CD14-positive monocyte (primary cell): Measurements from ENCODE around the gene ISM2. TPM values are rescaled to one million over a fixed set of nuclear protein-coding genes. Genes with fewer than 3 reads are reported as not detected.

ENCODE experiments used
- DNase-seq, 3 donors: peaks; one replicate each; pipeline ENCODE4 v3.0.0-alpha.2; 2011 to 2022
- H2AFZ ChIP-seq: 2 replicates; pipeline ENCODE4 v1.6.0; 2012; ENCODE audit warnings: mild to moderate bottlenecking, low read depth, low read length, inconsistent platforms; ENCODE audit not compliant: insufficient read depth, poor library complexity, severe bottlenecking
- H3K27ac ChIP-seq, 2 donors: 1 replicate in 1 of 2; 2 replicates in 1 of 2; pipeline ENCODE4 v1.5.1; 2012 to 2013; ENCODE audit warnings: low read length in 2 of 2, control low read depth in 1 of 2, inconsistent platforms in 1 of 2, low read depth in 1 of 2, mild to moderate bottlenecking in 1 of 2
- H3K27me3 ChIP-seq, 2 donors: one replicate each; pipeline versions ENCODE4 v1.6.0 to v1.6.1; 2011 to 2013; ENCODE audit warnings: low read length in 2 of 2; ENCODE audit not compliant: control insufficient read depth in 2 of 2, insufficient read depth in 2 of 2
- H3K36me3 ChIP-seq, 2 donors: replicated peaks in 1 of 2; 1 replicate in 1 of 2; 2 replicates in 1 of 2; pipeline versions ENCODE4 v1.5.1 to v1.6.1; 2012 to 2013; ENCODE audit warnings: low read length in 2 of 2, control low read depth in 1 of 2, inconsistent platforms in 1 of 2, mild to moderate bottlenecking in 1 of 2; ENCODE audit not compliant: insufficient read depth in 2 of 2, control insufficient read depth in 1 of 2
- H3K4me1 ChIP-seq, 2 donors: 1 replicate in 1 of 2; 2 replicates in 1 of 2; pipeline versions ENCODE4 v1.5.1 to v1.6.1; 2012 to 2013; ENCODE audit warnings: low read length in 2 of 2, control low read depth in 1 of 2, inconsistent platforms in 1 of 2, mild to moderate bottlenecking in 1 of 2, moderate library complexity in 1 of 2; ENCODE audit not compliant: insufficient read depth in 2 of 2, control insufficient read depth in 1 of 2
- H3K4me2 ChIP-seq: replicated peaks from 2 replicates; pipeline ENCODE3; 2012; ENCODE audit warnings: low read length, moderate library complexity, mild to moderate bottlenecking; ENCODE audit not compliant: poor library complexity, severe bottlenecking; ENCODE audit errors: extremely low read depth
- H3K4me3 ChIP-seq, 3 experiments: fragments of 200-600 bp in 1 of 3; sonication (generic) in 1 of 3; replicated peaks in 1 of 3; 1 replicate in 2 of 3; 2 replicates in 1 of 3; pipeline ENCODE4 v1.5.1; 2011 to 2013; ENCODE audit warnings: low read length in 3 of 3, mild to moderate bottlenecking in 3 of 3, control low read depth in 2 of 3, low read depth in 2 of 3, inconsistent platforms in 1 of 3, moderate library complexity in 1 of 3
- H3K79me2 ChIP-seq: 2 replicates; pipeline ENCODE4 v1.6.0; 2012; ENCODE audit warnings: mild to moderate bottlenecking, control low read depth, inconsistent platforms, low read length, moderate library complexity; ENCODE audit not compliant: insufficient read depth
- H3K9ac ChIP-seq: 2 replicates; pipeline ENCODE4 v1.6.0; 2017; ENCODE audit warnings: low read length, mild to moderate bottlenecking; ENCODE audit not compliant: insufficient read depth, poor library complexity, severe bottlenecking
- H3K9me3 ChIP-seq, 2 donors: replicated peaks in 1 of 2; 1 replicate in 1 of 2; 2 replicates in 1 of 2; pipeline versions ENCODE4 v1.5.1 to v1.6.1; 2012 to 2013; ENCODE audit warnings: low read length in 2 of 2, control low read depth in 1 of 2; ENCODE audit not compliant: control insufficient read depth in 1 of 2, insufficient read depth in 1 of 2
- H4K20me1 ChIP-seq: 2 replicates; pipeline ENCODE4 v1.6.0; 2012; ENCODE audit warnings: mild to moderate bottlenecking, low read length, control low read depth, moderate library complexity; ENCODE audit not compliant: insufficient read depth
- H3K27ac Mint-ChIP-seq, 7 donors: one replicate each; pipeline ENCODE4 v1.8.0; 2020; ENCODE audit warnings: mild to moderate bottlenecking in 7 of 7, mixed read lengths in 7 of 7, moderate library complexity in 6 of 7, inconsistent platforms in 2 of 7
- H3K27me3 Mint-ChIP-seq, 3 donors: one replicate each; pipeline ENCODE4 v1.8.0; 2021 to 2022; ENCODE audit warnings: low read depth in 3 of 3, mild to moderate bottlenecking in 3 of 3, mixed read lengths in 3 of 3, moderate library complexity in 3 of 3, inconsistent platforms in 1 of 3
- H3K36me3 Mint-ChIP-seq, 2 donors: one replicate each; pipeline ENCODE4 v1.8.0; 2020; ENCODE audit warnings: mixed read lengths in 2 of 2, inconsistent platforms in 1 of 2, mild to moderate bottlenecking in 1 of 2
- H3K4me1 Mint-ChIP-seq: one replicate; pipeline ENCODE4 v1.8.0; 2020; ENCODE audit warnings: mild to moderate bottlenecking, mixed read lengths
- H3K4me3 Mint-ChIP-seq, 2 donors: one replicate each; pipeline ENCODE4 v1.8.0; 2020; ENCODE audit warnings: mild to moderate bottlenecking in 2 of 2, mixed read lengths in 2 of 2, moderate library complexity in 1 of 2
- H3K9me3 Mint-ChIP-seq, 7 donors: one replicate each; pipeline ENCODE4 v1.8.0; 2020 to 2022; ENCODE audit warnings: mixed read lengths in 7 of 7, mild to moderate bottlenecking in 6 of 7, moderate library complexity in 6 of 7, inconsistent platforms in 2 of 7
- CTCF ChIP-seq: fragments of 200-600 bp; IDR thresholded peaks from one replicate; pipeline ENCODE4 v1.8.0; 2022; ENCODE audit warnings: antibody characterized with exemption, mild to moderate bottlenecking
- WGBS: methylation state at CpG from one replicate; pipeline ENCODE4 v1.1.5; 2013; ENCODE audit warnings: missing lambda C conversion rate; ENCODE audit not compliant: insufficient coverage; 5-methylcytosine and 5-hydroxymethylcytosine counted together
- intact Hi-C, 2 donors: fragments of 100-400 bp; cut with micrococcal nuclease; formaldehyde crosslinking; loops; one replicate each; pipeline versions ENCODE4 v1.15.0 to v1.15.1; 2023
- polyA plus RNA-seq, 3 donors: library from polyadenylated mRNA; depleted of rRNA in 1 of 3; unstranded in 2 of 3; stranded (reverse) in 1 of 3; fragments of 300-500 nt in 2 of 3; fragments of >200 nt in 1 of 3; fragmentation: Illumina TruSeq in 2 of 3; gene quantifications; 1 replicate in 2 of 3; 2 replicates in 1 of 3; pipeline ENCODE4 v1.2.3, GENCODE V29; 2012 to 2021

Gene ISM2
- polyA plus RNA-seq, 3 donors = not detected

GRCh38 chr14:77488558-77488957, 10.1 kb downstream of the ISM2 start:
- Histone ChIP-seq H3K9ac (no peak overlapping the region), H3K27me3 (no peaks in the 10 kb centered on the region), H3K27ac (no peak overlapping the region), H3K79me2 (no peaks in the 10 kb centered on the region), H3K4me1 (no peaks in the 10 kb centered on the region), H2AFZ (no peak overlapping the region), H3K4me2 (no peak overlapping the region), H4K20me1 (no peaks in the 10 kb centered on the region), H3K9me3 (no peaks in the 10 kb centered on the region), H3K4me3 (no peak overlapping the region), H3K36me3 (no peaks in the 10 kb centered on the region)
- Mint-ChIP-seq H3K9me3 (no peaks in the 10 kb centered on the region), H3K27me3 (peaks cover 1 to 2% (median 2%) of the 10 kb centered on the region in 3 donors), H3K4me3 (no peak overlapping the region), H3K36me3 (no peaks in the 10 kb centered on the region), H3K27ac (no peak overlapping the region), H3K4me1 (no peaks in the 10 kb centered on the region)
- DNase-seq = no peak
- intact Hi-C loops = no loop called here
- WGBS = 100% methylated on average over 5 of the region's 7 CpGs
- TF ChIP-seq CTCF = no peak

GRCh38 chr14:77485901-77486678, 12.5 kb downstream of the ISM2 start:
- Mint-ChIP-seq H3K27me3 (peaks cover 0 to 2% (median 1%) of the 10 kb centered on the region in 3 donors), H3K27ac (no peak overlapping the region), H3K4me3 (no peak overlapping the region), H3K9me3 (no peaks in the 10 kb centered on the region), H3K4me1 (no peaks in the 10 kb centered on the region), H3K36me3 (no peaks in the 10 kb centered on the region)
- no peak overlapping the region for H3K27ac ChIP-seq
- no peak overlapping the region for H2AFZ ChIP-seq
- H3K79me2 ChIP-seq = no peaks in the 10 kb centered on the region
- H3K27me3 ChIP-seq = no peaks in the 10 kb centered on the region
- H3K4me1 ChIP-seq = no peaks in the 10 kb centered on the region
- no peaks in the 10 kb centered on the region for H3K9me3 ChIP-seq
- TF ChIP-seq CTCF = no peak
- H4K20me1 ChIP-seq = no peaks in the 10 kb centered on the region
- H3K4me2 ChIP-seq = no peak overlapping the region
- DNase-seq = no peak
- intact Hi-C loops = no loop called here
- H3K4me3 ChIP-seq = no peak overlapping the region
- no peak overlapping the region for H3K9ac ChIP-seq
- H3K36me3 ChIP-seq = no peaks in the 10 kb centered on the region
- 91% methylated on average over 4 of the region's 7 CpGs for WGBS
